DMS 273 (cell line): ENCODE results near the gene MYO1A.
"Not testable (repeated sequence)": the region's sequence is repeated elsewhere in the genome, so short reads cannot be mapped to it uniquely, and the experiment has no call there.

Source experiments
- DNase-seq: peaks from one replicate; lab custom pipeline; 2025; ENCODE audit not compliant: unreplicated experiment; lab: John Stamatoyannopoulos, UW

MYO1A gene

DNA sequence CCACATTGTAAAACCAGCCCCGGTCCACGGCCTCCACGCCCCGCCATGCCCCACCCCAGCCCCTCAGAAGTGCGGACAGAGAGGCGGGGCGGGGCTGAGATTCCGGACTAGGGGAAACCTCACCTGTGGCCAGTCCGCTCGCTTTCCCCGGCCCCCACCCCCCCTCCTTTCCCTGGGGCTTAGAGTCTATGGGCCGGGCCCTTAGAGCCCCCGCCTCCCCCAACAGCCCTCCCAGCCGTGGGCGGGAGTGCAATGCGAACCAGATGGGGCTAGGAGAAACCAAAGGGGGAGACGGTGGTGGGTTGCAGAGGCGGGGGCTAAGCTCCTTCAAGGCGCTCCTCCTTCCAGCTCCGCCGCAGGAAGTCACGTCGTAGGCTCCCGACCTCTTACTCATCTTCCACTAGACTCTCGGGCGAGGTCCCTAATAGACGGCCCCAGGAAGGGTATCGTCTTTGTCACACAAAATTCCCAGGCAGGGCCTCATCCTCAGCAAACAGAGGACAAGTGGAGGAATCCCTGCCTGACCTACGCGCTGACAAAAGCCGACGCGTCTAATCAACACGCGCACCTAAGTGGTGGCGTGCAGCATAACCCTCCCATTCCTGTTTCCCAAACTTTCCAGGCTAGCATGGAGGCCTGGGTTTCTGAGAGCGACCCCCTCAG lies 37.9 kb upstream of the MYO1A start:
- DNase-seq = peak; percentile 95

DNA sequence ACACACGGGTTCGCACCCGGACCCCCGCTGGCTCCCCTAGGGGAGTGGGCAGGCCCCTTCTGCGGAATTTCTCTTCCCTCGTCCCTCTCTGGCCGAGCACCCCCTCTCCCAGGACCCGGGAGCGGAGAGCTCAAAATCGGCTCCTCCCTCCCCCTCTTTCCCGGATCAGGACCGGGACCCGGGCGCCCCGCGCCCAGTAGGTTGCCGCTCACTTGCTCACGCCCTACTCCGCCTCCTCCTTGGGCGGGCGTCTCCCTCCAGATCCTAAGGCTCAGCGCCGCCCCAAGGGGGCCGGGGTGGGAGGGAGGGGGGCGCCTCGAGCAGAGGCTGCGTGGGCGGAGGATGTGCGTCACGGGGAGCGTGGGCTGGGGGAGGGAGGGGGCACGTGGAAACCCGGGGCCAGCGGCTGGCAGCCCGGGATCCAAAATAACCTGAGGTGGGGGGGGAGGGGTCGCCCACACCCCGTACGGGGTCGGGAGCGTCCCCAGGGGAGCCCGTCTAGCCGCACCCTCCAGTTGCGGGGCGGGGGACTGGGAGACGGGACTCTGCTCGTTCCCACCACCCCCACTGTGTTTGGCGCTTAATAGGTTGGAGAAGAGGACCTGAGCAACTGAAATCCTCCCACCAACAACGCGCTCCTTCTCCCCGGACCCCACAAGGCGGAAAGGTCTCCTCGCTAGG lies 37.2 kb upstream of the MYO1A start:
- DNase-seq = peak; percentile 91

DNA sequence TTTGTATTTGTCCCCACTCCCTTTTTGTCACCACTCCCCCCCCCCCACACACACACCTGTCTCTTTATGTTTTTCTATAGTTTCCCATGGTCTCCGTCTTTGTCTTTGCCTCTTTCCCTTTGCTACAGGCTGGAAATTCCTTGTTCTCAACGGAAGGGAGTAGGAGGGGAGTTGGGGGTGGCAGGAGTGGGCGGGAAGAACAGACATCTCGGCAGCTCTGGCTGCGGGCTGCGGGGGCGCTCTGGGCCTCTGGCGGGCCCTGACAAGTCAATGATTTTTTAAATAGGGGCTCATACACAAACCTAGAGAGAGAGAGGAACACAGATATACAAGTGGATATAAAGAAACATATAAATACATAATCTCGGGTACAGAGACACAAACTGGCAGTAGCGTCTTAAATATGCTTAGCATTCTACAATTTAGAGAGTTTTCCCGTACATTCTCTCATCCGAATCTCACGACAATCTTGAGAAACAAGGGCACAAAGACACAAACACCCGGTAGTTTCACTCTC lies 36.6 kb upstream of the MYO1A start:
- DNase-seq = peak; percentile 85

DNA sequence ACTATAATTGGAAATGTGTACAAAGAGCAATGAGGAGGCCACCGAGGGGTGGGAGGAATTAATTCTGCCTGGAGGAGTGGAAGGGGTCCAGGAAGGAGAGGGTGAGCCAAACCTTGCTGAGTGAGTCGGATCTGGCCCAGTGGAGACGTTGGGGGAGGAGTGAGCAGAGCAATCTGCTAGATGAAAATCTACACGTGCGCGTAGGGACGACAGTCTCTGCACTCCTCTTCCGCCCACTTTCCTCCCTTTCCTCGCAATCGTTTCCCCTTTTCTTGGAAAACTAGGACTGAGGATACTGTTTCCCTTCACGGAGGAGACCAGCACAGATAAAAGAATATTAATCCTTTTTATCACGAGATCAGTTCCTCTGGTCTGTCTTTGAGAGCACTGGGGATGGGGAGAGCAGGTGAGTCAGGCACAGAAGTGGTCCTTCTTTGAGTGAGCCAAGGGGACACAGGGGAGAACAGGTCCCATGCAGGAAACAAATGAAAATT lies 36.1 kb upstream of the MYO1A start:
- peak; percentile 69 for DNase-seq

DNA sequence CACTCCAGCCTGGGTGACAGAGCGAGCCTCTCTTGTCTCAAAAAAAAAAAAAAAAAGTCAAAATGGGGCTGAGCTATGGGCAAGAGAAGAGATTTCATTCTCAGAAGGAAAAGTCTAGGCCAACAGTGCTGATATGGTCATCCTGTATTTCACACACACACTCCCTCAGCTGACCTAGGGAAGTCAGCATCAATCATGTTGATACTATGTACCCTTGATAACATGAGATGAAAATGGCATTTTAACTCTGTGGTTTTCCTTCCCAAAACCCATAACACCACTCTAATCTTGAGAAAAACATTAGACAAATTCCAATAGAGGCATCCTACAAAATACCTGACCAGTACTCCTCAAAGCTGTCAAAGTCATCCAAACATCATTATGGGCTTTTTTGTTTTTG lies 30.9 kb upstream of the MYO1A start:
- no peak for DNase-seq

DNA sequence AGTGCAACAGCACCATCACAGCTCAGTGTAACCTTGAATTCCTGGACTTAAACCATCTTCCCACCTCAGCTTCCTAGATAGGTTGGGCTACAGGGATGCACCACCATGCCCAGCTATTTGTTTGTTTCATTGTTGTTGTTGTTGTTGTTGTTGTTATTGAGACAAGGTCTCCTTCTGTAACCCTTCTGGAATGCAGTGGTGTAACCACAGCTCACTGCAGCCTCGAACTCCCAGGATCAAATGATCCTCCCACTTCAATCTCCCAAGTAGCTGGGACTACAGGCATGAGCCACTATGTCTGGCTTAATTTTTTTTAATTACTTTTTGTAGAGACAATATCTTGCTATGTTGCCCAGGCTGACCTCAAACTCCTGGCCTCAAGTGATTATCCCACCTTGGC lies 29.9 kb upstream of the MYO1A start:
- no peak for DNase-seq

DNA sequence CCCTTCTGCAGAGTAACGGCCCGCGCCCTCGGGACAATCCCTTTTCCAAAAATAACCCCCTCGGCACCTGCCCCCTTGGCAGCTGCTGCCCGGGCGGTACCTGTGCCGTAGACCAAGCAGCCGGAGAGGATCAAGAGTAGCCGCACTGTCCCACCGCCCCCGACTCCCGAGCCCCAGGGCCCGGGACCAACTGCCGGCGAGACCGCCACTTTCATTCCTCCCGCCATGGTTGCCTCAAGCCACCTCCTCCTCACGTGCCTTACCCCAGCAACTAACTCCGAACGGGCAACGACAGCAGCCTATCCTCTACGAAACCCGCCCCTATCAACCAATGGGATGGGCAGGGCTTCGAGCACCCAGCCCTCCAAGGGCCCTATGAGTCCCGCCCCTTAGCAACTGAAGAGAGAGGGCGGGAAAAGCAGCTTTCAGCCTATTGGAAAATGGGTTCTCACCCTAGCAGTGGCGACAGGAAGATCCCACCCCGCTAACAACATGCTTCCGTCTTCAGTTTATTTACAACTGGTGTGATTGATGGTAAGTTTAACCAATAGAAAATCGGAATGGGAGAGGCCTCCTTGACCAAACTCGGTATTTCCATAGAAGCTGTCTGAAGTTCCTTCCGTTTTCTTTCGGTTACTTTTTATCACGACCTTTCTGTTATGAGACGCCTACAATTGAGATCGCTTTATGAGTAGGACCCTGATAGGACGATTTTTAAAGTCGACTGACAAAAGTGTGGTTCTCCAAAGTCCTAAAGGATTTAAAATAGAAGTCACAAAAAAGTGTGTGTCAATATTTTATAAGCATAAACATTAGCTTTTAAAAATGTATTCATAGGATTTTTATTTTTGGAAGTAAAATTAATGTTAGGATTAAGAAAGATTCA lies 28.8 kb upstream of the MYO1A start, which contains the start of gene NEMP1:
TSS of gene NEMP1 (minus strand) at position 273 of the 886 bp plus-strand sequence. CDS start at position 227, 46 bp downstream.
- peak; percentile 99 for DNase-seq

DNA sequence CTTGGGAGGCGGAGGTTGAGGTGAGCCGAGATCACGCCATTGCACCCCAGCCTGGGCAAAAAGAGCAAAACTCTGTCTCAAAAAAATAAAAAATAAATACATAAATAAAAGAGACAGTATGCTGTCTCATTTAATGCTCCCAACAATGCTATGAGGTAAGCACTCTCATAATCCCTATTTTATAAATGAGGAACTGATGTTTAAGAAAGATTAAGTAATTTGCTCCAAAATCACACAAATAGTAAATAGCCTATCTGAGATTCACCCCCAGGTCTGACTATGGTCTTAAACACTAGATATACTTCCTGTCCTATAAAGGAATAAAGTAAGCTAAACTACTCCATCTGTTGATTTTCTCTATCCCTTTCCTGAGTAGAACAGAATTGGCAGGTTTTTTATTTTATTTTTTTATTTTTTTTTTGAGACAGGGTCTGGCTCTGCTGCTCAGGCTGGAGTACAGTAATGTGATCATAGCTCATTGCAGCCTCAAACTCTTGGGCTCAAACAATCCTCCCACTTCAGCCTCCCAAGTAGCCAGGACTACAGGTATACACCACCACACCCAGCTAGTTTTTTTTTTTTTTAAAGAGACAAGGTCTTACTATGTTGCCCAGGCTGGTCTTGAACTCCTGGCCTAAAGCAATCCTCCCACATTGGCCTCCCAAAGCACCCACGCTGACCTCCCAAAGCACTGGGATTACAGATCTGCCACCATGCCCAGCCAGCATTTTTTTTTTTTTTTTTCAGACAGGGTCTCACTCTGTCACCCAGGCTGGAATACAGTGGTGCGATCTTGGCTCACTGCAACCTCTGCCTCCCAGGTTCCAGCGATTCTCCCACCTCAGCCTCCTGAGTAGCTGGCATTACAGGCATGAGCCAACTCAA lies 23.9 kb upstream of the MYO1A start:
- not testable (repeated sequence) for DNase-seq

DNA sequence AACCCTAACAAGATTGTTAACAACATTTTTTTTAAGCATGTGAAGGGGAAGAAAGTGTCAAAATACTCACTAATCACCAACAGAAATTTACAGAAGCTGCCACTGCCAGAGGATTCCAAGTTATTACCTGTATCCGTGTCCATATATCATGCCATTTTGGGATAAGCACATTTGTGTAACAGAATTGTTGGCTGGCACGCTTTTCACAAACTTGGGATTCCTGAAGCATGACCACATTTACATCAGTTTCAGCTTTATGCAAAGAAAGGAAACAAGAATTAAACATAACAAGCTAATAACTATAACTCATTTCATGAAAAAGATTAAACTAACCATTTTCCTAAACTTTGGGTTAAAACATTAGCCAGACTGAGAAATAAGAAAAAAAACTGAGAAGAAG lies 22.7 kb upstream of the MYO1A start:
- no peak for DNase-seq

DNA sequence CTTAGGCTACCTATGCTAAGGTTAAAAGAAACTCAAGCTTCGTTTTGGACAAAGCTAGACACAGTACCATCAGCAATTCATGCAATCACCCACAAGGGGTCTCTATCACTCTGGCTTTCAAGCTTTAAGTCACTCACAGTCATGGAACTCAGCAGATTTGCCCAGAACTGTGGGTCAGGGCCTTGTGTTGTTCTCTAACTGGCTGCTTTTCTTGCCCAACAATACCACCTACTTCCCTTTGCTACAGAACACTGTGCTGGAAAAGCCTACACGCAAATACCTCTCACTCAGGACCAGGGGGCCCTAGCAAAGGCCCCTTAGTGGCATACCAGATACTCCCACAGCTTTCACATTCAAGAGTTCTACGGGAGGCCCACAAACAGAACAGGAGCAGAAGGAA lies 19.6 kb upstream of the MYO1A start:
- DNase-seq = peak; percentile 75

DNA sequence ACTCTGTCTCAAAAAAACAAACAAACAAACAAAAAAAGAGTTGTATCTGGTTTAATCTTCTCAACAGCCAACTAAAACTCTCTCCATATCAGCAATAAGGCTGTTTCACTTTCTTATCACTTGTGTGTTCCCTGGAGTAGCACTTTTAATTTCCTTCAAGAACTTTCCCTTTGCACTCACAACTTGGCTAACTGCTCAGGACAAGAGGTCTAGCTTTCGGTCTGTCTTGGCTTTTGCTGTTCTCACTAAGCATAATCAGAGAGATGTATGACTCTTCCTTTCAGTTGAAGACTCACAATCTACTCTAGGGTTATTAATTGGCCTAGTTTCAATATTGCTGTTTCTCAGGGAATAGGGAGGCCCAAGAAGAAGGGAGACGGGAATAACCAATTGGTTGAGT lies 16.3 kb upstream of the MYO1A start:
- DNase-seq = no peak

DNA sequence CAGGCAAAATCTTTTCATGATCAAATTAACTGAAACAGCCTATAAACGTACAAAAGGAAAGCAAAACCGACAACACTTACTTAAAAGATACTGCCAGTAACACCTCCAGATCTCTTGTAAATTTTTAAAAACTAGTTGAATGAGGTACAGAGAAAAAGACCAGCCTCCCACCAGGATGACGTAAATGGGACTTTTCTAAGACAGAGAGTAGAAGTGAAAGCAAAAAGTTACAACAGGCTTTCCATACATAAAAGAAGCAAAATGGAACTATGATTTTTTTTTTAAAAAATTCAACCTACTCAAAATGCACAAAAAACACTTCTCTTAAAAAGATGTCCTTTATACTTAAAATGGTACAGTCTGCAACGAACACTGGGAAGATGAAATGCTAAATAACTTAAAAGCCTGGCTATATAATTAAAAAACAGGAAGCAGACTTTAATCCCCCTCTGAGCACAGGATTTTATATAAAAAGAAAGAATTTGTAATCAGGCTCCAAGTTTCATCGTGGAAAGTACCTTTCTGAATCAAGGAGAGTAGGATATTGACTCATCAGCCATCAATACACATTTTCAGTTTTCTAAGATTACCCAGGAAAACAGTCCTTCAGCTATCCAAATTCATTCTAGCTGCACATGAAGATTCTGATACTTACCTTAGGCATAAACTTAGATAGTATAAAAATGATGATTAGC lies 14.2 kb upstream of the MYO1A start:
- no peak for DNase-seq

DNA sequence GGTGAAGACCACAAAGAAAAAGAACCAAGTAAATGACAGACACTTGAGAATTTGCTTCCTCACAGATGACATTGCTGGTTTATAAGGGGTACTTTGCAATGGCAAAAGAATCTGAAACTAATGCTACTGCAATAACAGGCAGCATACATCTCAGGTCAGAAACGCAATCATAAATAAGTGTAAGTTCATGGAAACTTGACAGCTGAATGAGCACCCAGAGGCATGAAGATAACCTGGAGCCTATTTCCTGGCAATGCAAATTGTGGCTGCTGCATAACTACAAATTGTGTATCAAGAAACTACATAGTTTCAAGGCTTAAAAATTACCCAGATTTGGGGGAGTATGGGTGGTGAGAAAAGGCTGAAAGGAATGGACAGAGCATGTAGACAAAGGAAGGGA lies 8.5 kb upstream of the MYO1A start:
- no peak for DNase-seq

DNA sequence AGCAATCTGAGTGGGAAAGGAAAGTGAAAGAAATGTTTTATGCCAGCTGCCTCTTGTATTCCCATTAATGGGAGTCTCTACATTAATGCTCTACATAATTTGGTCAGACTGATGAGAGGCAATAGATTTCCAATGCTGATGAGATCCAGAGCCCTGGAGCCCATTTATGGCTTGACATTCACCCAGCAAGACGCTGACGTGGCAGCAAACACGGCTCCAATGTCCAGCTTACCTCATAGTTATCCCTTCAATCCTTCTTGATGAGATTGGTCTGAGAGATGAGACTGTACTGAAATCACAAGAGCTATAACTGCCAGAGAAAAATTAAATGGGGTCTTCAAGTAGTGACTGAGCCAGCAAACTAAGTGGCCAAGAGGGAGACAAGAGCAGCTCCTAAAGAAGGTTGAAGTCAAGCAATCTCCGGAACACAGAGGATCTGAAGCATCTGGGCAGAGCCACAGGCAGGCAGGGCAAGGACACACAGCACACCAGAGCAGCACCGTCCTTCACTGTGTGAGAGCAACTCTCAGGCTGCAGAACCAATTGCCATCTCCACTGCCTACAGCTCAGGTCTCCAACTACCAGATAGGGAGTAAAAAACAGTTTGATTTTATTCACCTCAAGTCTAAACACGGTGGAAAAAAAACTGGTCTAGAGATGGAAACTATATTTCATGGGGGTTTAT lies 7.3 kb upstream of the MYO1A start:
- DNase-seq = no peak

DNA sequence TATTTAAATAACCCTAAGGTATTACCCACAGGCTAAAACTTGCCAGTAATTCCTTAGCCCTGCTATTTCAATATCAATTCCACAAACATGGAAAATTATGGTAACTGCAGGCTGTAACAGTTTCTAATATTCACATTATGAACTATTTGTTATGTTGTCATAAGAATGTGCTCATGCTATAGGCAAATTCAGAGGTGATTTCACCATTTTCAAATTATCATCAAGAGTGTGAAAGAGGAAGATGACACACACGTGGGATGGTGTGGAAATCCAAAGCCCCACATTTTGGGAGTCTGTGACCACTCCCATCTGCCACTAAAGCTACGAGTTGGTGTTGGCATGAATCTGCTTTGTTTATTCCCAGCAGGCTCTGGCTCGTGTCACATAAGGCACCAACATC lies 5.9 kb upstream of the MYO1A start:
- DNase-seq = no peak

DNA sequence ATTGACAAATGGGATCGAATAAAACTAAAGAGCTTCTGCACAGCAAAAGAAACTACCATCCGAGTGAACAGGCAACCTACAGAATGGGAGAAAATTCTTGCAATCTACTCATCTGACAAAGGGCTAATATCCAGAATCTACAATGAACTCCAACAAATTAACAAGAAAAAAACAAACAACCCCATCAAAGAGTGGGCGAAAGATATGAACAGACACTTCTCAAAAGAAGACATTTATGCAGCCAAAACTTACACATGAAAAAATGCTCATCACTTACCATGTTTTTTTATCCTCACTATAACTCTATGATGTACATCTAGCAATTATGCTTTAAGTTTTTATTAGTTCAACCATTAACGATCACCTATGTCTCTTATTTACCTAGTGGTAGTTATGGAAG lies 4.0 kb upstream of the MYO1A start:
- DNase-seq = not testable (repeated sequence)

DNA sequence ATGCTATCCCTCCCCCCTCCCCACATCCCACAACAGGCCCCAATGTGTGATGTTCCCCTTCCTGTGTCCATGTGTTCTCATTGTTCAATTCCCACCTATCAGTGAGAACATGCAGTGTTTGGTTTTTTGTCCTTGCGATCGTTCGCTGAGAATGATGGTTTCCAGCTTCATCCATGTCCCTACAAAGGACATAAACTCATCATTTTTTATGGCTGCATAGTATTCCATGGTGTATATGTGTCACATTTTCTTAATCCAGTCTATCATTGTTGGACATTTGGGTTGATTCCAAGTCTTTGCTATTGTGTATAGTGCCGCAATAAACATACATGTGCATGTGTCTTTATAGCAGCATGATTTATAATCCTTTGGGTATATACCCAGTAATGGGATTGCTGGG lies 3.2 kb upstream of the MYO1A start:
- DNase-seq = not testable (repeated sequence)

DNA sequence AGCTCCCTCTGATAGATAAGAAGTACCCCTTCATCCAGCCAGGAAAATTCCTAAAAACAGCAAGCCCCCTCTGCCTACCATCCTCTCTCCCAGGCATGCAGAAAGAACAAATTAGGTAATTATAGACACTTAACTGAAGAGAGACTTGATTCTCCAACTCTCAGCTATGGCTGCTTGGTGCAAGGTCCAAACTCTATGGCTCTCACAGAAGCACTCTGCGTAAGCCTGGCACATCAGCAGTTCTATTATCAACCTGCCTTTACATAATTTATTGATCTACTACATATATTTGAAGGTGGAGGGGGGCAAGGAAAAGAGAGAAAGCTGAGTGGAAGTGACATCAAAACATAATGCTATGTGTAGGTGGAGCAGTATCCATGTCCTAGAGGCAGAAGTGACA lies 1.1 kb upstream of the MYO1A start:
- no peak for DNase-seq

DNA sequence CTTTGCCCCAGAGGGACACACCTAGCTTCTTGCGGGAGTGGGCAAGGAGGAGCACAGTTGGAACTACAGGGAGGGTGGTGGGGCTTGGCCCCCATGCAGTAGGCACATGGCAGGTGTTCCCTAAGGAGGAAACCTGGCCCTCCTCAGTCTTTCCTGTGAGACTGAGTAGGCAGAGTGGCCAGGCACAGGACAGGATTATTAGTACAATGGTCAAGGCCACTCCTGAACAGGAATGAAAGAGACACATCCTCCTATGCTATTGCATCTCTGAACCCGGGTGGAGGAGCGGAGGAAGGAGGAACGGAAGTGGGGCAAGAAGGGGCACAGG lies 846 bp downstream of the MYO1A start:
- DNase-seq = no peak
